Suprapubic skin (tissue), 4 donors: Measurements from ENCODE around the gene JPH3. TPM values are rescaled to one million over a fixed set of nuclear protein-coding genes. Genes with fewer than 3 reads are reported as not detected.

ENCODE experiments used
- DNase-seq, 2 donors: peaks; one replicate each; pipeline ENCODE4 v3.0.0-alpha.2; 2019; ENCODE audit warnings: low spot score in 2 of 2
- H3K27ac ChIP-seq: fragments of 200-600 bp; sonication (generic); one replicate; pipeline ENCODE4 v1.5.1; 2019
- H3K27me3 ChIP-seq: fragments of 200-600 bp; sonication (generic); one replicate; pipeline ENCODE4 v1.5.1; 2019
- H3K36me3 ChIP-seq: fragments of 200-600 bp; sonication (generic); one replicate; pipeline ENCODE4 v1.5.1; 2019
- H3K4me1 ChIP-seq: fragments of 200-600 bp; sonication (generic); one replicate; pipeline ENCODE4 v1.5.1; 2019
- H3K4me3 ChIP-seq: fragments of 200-600 bp; sonication (generic); one replicate; pipeline ENCODE4 v1.5.1; 2019; ENCODE audit warnings: mild to moderate bottlenecking
- H3K9me3 ChIP-seq: fragments of 200-600 bp; sonication (generic); one replicate; pipeline ENCODE4 v1.5.1; 2019
- CTCF ChIP-seq, 2 donors: fragments of 200-600 bp in 1 of 2; fragments of 450-650 bp in 1 of 2; sonication (generic) in 1 of 2; IDR thresholded peaks; one replicate each; pipeline ENCODE4 v1.5.1; 2016 to 2019; ENCODE audit warnings: antibody characterized with exemption in 2 of 2, mild to moderate bottlenecking in 1 of 2, moderate library complexity in 1 of 2
- EP300 ChIP-seq: sonication (generic); formaldehyde crosslinking; IDR thresholded peaks from one replicate; pipeline ENCODE4 v1.6.1; 2017; ENCODE audit warnings: antibody characterized with exemption
- POLR2A ChIP-seq, 2 donors: fragments of 450-650 bp; IDR thresholded peaks; one replicate each; pipeline ENCODE4 v1.6.1; 2017; ENCODE audit warnings: antibody characterized with exemption in 2 of 2, mild to moderate bottlenecking in 2 of 2, moderate library complexity in 2 of 2
- POLR2AphosphoS5 ChIP-seq, 3 donors: sonication (generic); formaldehyde crosslinking; IDR thresholded peaks; one replicate each; pipeline ENCODE4 v1.6.1; 2017; ENCODE audit warnings: antibody characterized with exemption in 3 of 3
- WGBS: methylation state at CpG from one replicate; pipeline ENCODE4 v1.1.5; 2018; 5-methylcytosine and 5-hydroxymethylcytosine counted together
- total RNA-seq, 4 donors: library from RNA; depleted of rRNA; stranded (reverse); fragments of >200 nt; gene quantifications; one replicate each; pipeline ENCODE4 v1.1.0, GENCODE V29; 2016

The JPH3 gene
- total RNA-seq, 4 donors from 2014 or later, result not detected

GRCh38 chr16:87635541-87636049 lies 33.3 kb downstream of the JPH3 start:
- peak in 1 of 2 donors; percentile 24 for TF ChIP-seq CTCF (IDR thresholded peaks at IDR 0.05)
- TF ChIP-seq POLR2A (IDR thresholded peaks at IDR 0.05), result no peak
- TF ChIP-seq POLR2AphosphoS5 (IDR thresholded peaks at IDR 0.05), result no peak
- Histone ChIP-seq H3K9me3 (peaks cover 3% of the 10 kb centered on the region), H3K36me3 (no peaks in the 10 kb centered on the region), H3K4me3 (no peak overlapping the region), H3K4me1 (peaks cover 16% of the 10 kb centered on the region), H3K27ac (no peak overlapping the region), H3K27me3 (peaks cover 26% of the 10 kb centered on the region)
- WGBS, result 25% methylated on average over 2 of the region's 23 CpGs
- DNase-seq, result no peak

GRCh38 chr16:87636050-87636684 lies 33.9 kb downstream of the JPH3 start:
- TF ChIP-seq POLR2A (IDR thresholded peaks at IDR 0.05) (no peak), CTCF (IDR thresholded peaks at IDR 0.05) (peak; percentile 56 to 72), EP300 (no peak)
- H3K9me3 ChIP-seq, result no peaks in the 10 kb centered on the region
- peaks cover 25% of the 10 kb centered on the region for H3K27me3 ChIP-seq
- peaks cover 16% of the 10 kb centered on the region for H3K4me1 ChIP-seq
- peak overlapping the region; percentile 17 for H3K4me3 ChIP-seq
- no peaks in the 10 kb centered on the region for H3K36me3 ChIP-seq
- no CpG with 5 or more reads among the region's 31 CpGs for WGBS
- DNase-seq, result peak; percentile 85 to 88
- no peak overlapping the region for H3K27ac ChIP-seq

GRCh38 chr16:87636741-87637140 lies 34.4 kb downstream of the JPH3 start:
- 86% methylated on average over 20 of the region's 22 CpGs for WGBS
- Histone ChIP-seq H3K4me1 (peaks cover 16% of the 10 kb centered on the region), H3K4me3 (no peak overlapping the region), H3K9me3 (no peaks in the 10 kb centered on the region), H3K27me3 (peaks cover 29% of the 10 kb centered on the region), H3K27ac (no peak overlapping the region), H3K36me3 (no peaks in the 10 kb centered on the region)
- no peak for DNase-seq
- TF ChIP-seq POLR2A (IDR thresholded peaks at IDR 0.05) (no peak), POLR2AphosphoS5 (IDR thresholded peaks at IDR 0.05) (no peak), EP300 (no peak), CTCF (IDR thresholded peaks at IDR 0.05) (no peak)

GRCh38 chr16:87637357-87637756 lies 35.0 kb downstream of the JPH3 start:
- no peaks in the 10 kb centered on the region for H3K9me3 ChIP-seq
- H3K27me3 ChIP-seq, result peaks cover 33% of the 10 kb centered on the region
- DNase-seq, result no peak
- no peaks in the 10 kb centered on the region for H3K36me3 ChIP-seq
- no peak for TF ChIP-seq EP300
- TF ChIP-seq CTCF (IDR thresholded peaks at IDR 0.05), result no peak
- TF ChIP-seq POLR2A (IDR thresholded peaks at IDR 0.05), result no peak
- no peak for TF ChIP-seq POLR2AphosphoS5 (IDR thresholded peaks at IDR 0.05)
- WGBS, result 86% methylated on average over 13 of the region's 13 CpGs
- H3K27ac ChIP-seq, result no peak overlapping the region
- peaks cover 16% of the 10 kb centered on the region for H3K4me1 ChIP-seq
- no peak overlapping the region for H3K4me3 ChIP-seq

GRCh38 chr16:87638736-87639135 lies 36.4 kb downstream of the JPH3 start:
- peaks cover 33% of the 10 kb centered on the region for H3K27me3 ChIP-seq
- DNase-seq, result no peak
- H3K27ac ChIP-seq, result no peak overlapping the region
- TF ChIP-seq CTCF (IDR thresholded peaks at IDR 0.05) (no peak), POLR2AphosphoS5 (IDR thresholded peaks at IDR 0.05) (no peak), POLR2A (IDR thresholded peaks at IDR 0.05) (no peak), EP300 (no peak)
- no peaks in the 10 kb centered on the region for H3K36me3 ChIP-seq
- H3K4me3 ChIP-seq, result no peak overlapping the region
- no peaks in the 10 kb centered on the region for H3K9me3 ChIP-seq
- H3K4me1 ChIP-seq, result peaks cover 16% of the 10 kb centered on the region
- WGBS, result 87% methylated on average over 4 of the region's 10 CpGs
